GM12872 (cell line): ENCODE data around the gene PPL.

Experiments
- TF ChIP-seq, protein P1 (sequence below): IDR thresholded peaks from 3 replicates; pipeline ENCODE4 v1.5.1; 2011; ENCODE audit warnings: low read depth, mild to moderate bottlenecking, low read length, moderate library complexity; ENCODE audit not compliant: insufficient read depth

PPL gene

DNA sequence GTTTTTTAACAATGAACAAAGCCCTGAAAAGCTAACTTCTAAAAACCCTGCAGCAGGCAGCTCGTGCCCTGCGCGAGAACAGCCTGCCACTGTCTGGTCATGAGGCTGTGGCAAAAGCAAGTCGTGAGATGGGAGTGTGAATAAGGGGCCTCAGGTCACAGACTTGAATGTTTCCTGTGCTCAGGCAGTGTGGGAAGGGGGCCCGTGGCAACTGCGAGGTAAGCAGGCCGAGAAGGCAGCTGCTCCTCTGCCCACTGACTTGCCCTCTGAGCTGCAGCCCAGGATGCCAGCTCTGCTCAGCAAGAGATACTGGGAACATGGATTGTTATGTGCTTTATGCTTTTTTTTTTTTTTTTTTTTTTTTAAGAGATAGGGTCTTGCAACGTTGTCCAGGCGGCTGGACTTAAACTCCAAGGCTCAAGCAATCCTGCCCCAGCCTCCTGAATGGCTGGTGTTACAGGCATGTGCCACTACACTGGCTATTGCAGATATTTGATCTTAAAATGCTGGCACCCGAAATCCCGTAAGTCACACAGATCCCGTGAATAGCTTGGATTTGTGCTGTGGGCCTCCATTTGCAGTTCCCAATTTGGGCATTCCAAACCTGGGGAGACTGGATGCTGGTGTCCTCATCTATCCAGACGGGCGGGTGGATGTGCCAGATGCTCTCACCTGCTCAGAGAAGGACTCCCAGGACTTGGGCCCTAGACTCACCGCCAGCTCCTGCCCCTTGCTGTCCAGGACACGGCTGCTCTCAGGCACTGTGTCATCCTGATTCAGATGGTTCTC, 45.7 kb downstream of the PPL start:
- TF ChIP-seq, protein P1, sequence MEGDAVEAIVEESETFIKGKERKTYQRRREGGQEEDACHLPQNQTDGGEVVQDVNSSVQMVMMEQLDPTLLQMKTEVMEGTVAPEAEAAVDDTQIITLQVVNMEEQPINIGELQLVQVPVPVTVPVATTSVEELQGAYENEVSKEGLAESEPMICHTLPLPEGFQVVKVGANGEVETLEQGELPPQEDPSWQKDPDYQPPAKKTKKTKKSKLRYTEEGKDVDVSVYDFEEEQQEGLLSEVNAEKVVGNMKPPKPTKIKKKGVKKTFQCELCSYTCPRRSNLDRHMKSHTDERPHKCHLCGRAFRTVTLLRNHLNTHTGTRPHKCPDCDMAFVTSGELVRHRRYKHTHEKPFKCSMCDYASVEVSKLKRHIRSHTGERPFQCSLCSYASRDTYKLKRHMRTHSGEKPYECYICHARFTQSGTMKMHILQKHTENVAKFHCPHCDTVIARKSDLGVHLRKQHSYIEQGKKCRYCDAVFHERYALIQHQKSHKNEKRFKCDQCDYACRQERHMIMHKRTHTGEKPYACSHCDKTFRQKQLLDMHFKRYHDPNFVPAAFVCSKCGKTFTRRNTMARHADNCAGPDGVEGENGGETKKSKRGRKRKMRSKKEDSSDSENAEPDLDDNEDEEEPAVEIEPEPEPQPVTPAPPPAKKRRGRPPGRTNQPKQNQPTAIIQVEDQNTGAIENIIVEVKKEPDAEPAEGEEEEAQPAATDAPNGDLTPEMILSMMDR: no peak

DNA sequence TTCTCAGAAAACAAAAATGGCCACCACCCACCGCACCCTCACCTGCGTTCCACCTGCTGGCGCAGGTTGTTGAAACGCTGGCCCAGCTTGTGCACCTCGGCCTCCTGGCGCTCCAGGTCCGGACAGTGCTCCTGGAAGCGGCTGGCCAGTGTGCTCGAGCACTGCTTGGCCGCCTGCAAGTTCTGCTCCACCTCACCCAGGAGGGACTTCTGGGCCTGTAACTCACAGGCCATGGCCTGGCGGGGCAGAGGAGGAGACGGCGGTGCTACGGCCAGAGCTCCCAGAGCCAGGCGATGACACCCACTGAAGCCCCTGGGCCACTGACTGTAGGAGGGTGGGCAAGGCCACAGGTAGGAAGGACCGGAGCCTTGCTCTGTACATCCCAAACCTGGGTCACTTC, 46.3 kb downstream of the PPL start:
- TF ChIP-seq, protein P1: no peak

DNA sequence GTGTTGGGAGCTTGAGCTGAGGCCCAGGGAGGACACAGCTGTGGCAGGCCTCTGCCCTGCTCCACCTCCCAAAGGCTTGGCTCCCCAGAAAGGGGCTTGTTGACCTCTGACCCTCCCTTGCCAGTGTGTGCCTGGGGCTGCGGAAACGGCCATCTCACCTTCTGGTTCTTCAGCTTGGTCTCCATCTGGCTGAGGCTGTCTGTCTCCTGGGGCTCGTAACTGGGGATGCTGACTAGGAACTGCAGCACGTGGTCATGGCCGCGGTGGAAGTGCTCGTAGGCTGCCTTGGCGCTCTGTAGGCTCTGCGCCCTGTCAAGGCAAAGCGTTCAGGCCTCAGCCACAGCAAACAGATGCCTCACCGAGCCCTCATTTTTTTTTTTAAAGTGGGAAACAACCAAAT, 46.9 kb downstream of the PPL start:
- TF ChIP-seq, protein P1: no peak

DNA sequence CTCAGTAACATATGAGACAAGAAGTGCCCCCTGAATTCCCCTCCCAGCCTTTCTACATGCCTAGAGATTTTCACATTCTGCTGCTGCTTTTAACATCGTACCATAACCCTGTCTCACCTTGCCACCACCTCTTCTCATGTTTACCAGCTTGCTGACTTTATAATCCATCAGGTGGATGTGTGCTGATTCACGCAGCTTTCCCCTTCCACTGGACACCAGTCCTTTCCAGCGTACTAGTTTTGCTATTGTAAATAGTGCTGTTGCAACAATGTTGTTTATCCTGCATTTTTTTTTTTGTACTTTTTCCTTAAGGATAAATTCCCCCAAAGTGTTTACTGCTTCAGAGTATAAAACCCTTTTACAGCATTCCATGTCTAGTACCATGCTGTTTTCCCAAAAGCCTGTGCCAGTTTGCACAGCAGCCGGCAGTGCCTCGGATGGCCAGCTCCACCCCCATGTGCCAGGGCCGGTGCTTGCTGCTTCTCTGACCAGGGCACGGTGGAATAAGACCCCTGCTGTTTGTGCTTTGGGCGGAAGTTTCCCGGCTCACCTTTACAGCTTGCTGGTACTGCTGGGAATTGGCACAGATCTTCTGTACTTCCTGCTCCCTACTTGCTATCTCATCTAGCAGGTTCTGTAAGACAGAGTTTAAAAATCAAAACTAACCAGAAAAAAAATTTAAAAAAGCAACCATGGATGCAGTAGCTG, 48.4 kb downstream of the PPL start:
- TF ChIP-seq, protein P1: no peak

DNA sequence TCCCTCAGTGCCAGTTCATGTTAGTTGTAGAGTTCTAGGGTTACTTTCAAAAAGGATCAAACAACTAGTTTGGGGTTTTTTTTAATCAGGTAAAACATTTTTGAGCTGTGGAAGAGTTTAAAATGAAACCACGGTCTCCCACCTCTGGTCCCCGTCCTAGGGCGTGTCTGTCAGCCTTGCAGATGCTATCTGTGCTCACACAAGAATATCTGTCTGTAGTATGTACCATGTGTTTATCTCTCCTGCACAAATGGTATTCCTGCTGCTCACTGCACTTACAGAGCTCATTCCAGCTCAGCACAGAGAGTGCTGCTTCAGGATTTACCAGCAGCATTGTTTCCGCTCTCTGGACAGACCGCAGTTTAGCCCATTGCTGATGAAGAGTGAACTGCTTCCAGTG, 50.8 kb downstream of the PPL start:
- TF ChIP-seq, protein P1: no peak

DNA sequence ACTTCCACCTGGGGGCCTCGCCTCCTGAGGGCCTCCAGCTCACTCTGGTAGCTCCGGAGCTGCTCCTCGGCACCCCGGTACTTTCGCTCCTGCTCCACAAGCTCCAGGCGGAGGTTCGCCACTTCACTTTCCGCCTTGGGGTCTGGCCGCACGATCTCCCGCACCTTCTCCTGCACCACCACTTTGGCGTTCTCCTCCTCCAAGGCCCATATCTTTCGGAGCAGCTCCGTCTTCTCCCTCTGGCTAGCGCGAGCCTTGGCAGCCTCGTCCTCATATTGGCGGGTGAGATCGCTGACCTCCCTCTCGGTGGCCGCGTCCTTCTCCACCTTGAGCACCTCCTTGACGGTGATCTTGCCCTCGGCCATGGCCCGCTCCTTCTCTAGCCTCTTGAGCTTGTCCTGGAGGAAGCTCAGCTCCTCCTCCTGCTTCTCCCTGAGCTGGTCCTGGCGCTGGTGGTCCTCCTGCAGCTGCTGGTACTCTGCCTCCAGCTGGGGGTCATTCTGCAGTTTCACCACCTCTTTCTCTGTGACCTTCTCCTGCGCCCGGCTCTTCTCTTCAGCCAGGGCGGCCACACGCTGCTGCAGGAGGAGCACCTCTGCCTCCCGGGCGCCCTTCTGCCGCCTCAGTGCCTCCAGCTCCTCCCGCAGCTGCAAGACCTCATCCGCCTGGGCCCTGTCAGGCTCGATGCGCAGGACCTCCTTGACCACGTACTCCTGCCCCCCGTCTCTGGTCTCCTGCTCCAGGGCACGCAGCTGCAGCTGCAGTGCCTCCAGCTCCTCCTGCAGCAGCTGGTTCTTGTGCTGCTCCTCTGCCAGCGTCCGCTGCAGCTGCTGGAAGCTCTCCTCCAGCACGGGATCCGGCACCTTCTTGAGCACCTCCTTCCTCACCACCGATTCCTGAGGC, 51.7 kb downstream of the PPL start:
- TF ChIP-seq, protein P1: no peak

DNA sequence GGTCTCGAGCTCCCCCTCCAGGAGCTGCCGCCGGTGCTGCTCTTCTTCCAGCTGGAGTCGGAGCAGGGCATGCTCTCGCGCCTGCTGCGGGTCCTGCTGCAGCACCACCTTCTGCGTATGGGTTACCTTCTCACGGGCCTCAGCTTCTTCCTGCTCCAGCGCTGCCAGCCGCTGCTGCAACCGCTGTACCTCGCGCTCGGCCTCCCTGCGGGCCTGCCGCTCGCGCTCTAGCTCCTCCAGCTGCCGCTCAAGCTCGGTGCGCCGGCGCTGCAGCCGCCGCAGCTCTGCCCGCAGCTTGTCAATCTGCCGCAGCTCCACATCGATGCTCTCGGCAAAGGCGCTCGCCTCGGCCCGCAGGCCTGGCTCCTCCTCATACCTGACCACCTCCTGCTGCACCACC, 52.7 kb downstream of the PPL start:
- TF ChIP-seq, protein P1: no peak
